ENCODE results near the gene AANAT.

- no peak for TF ChIP-seq POLR2A (IDR thresholded peaks at IDR 0.05)
- no peak for TF ChIP-seq CTCF (IDR thresholded peaks at IDR 0.05)
- no peak for TF ChIP-seq EP300 (IDR thresholded peaks at IDR 0.05)
- TF ChIP-seq POLR2AphosphoS5 (IDR thresholded peaks at IDR 0.05) = no peak
Measured at GRCh38 chr17:76447931-76448652, 19.3 kb upstream of the AANAT start.
